RWPE2 (cell line): ENCODE results near the gene ZNF804B.

Experiments
- ATAC-seq: fragments of 200-7000 bp; cut with Tn5 transposase; 3 replicates; pipeline ENCODE4 v1.9.1; 2021; ENCODE audit warnings: low read depth
- DNase-seq: peaks from one replicate; pipeline ENCODE4 v3.0.0-alpha.2; 2020; ENCODE audit warnings: low spot score
- H3K27ac ChIP-seq: fragments of 450-650 bp; 2 replicates; pipeline ENCODE4 v1.5.1; 2017; ENCODE audit warnings: mild to moderate bottlenecking; ENCODE audit not compliant: poor library complexity, severe bottlenecking
- H3K27me3 ChIP-seq: fragments of 250-450 bp; sonication (Bioruptor Pico); 2 replicates; pipeline ENCODE4 v1.5.1; 2021; ENCODE audit warnings: mild to moderate bottlenecking, moderate library complexity; ENCODE audit not compliant: insufficient read depth, poor library complexity, severe bottlenecking
- H3K36me3 ChIP-seq: fragments of 250-450 bp; sonication (Bioruptor Pico); 2 replicates; pipeline ENCODE4 v1.5.1; 2020; ENCODE audit warnings: low read depth, mild to moderate bottlenecking, moderate library complexity
- H3K4me1 ChIP-seq: fragments of 250-450 bp; sonication (Bioruptor Pico); 2 replicates; pipeline ENCODE4 v1.5.1; 2021; ENCODE audit warnings: mild to moderate bottlenecking, moderate library complexity; ENCODE audit not compliant: insufficient read depth, poor library complexity, severe bottlenecking
- H3K4me3 ChIP-seq: fragments of 250-450 bp; sonication (Bioruptor Pico); 2 replicates; pipeline ENCODE4 v1.5.1; 2021; ENCODE audit warnings: mild to moderate bottlenecking, moderate library complexity; ENCODE audit not compliant: severe bottlenecking
- H3K9me3 ChIP-seq: fragments of 250-450 bp; sonication (Bioruptor Pico); 2 replicates; pipeline ENCODE4 v1.5.1; 2021; ENCODE audit warnings: mild to moderate bottlenecking, moderate library complexity; ENCODE audit not compliant: severe bottlenecking
- CTCF ChIP-seq: fragments of 450-650 bp; IDR thresholded peaks from one replicate; pipeline ENCODE4 v1.5.1; 2017; ENCODE audit warnings: mild to moderate bottlenecking, moderate library complexity; ENCODE audit not compliant: poor library complexity, severe bottlenecking

ZNF804B gene

GRCh38 chr7:88759230-88760135 is at the start of gene ZNF804B:
ZNF804B (plus strand) TSS chr7:88759700; CDS start chr7:88759977, 277 bp downstream.
- Histone ChIP-seq H3K4me3 (no peak within 1 kb of the TSS), H3K36me3 (no peaks in the 10 kb centered on the region)
- TF ChIP-seq CTCF: no peak

GRCh38 chr7:88735920-88736319 is 23.6 kb upstream of the ZNF804B start:
- Histone ChIP-seq H3K9me3 (no peaks in the 10 kb centered on the region), H3K27me3 (no peaks in the 10 kb centered on the region), H3K36me3 (no peaks in the 10 kb centered on the region), H3K4me1 (no peaks in the 10 kb centered on the region), H3K4me3 (no peak overlapping the region), H3K27ac (no peak overlapping the region)
- no peak for TF ChIP-seq CTCF
- no peak for DNase-seq
- ATAC-seq: no peak

More at GRCh38 chr7:88759230-88760135, at the start of gene ZNF804B:
- Histone ChIP-seq H3K4me1 (no peaks in the 10 kb centered on the region), H3K27ac (no peak within 1 kb of the TSS), H3K9me3 (no peaks in the 10 kb centered on the region), H3K27me3 (peaks cover 80% of the 10 kb centered on the region)
- ATAC-seq (peak; percentile 57), DNase-seq (peak; percentile 29)

GRCh38 chr7:88737632-88738031 is 21.9 kb upstream of the ZNF804B start:
- no peak for ATAC-seq
- H3K4me3 ChIP-seq: no peak overlapping the region
- H3K4me1 ChIP-seq: no peaks in the 10 kb centered on the region
- H3K27me3 ChIP-seq: peaks cover 3% of the 10 kb centered on the region
- no peak for DNase-seq
- no peak for TF ChIP-seq CTCF
- no peaks in the 10 kb centered on the region for H3K9me3 ChIP-seq
- H3K36me3 ChIP-seq: no peaks in the 10 kb centered on the region
- H3K27ac ChIP-seq: no peak overlapping the region

GRCh38 chr7:88746126-88746525 is 13.4 kb upstream of the ZNF804B start:
- ATAC-seq (no peak), DNase-seq (no peak)
- no peak overlapping the region for H3K27ac ChIP-seq
- no peaks in the 10 kb centered on the region for H3K9me3 ChIP-seq
- no peak for TF ChIP-seq CTCF
- H3K4me1 ChIP-seq: no peaks in the 10 kb centered on the region
- peaks cover 3% of the 10 kb centered on the region for H3K27me3 ChIP-seq
- no peaks in the 10 kb centered on the region for H3K36me3 ChIP-seq
- no peak overlapping the region for H3K4me3 ChIP-seq

GRCh38 chr7:88756802-88757201 is 2.7 kb upstream of the ZNF804B start:
- DNase-seq (no peak), ATAC-seq (no peak)
- H3K4me3 ChIP-seq: no peak overlapping the region
- H3K36me3 ChIP-seq: no peaks in the 10 kb centered on the region
- no peak for TF ChIP-seq CTCF
- peaks cover 64% of the 10 kb centered on the region for H3K27me3 ChIP-seq
- H3K27ac ChIP-seq: no peak overlapping the region
- no peaks in the 10 kb centered on the region for H3K9me3 ChIP-seq
- no peaks in the 10 kb centered on the region for H3K4me1 ChIP-seq
